HEK293 (cell line): ENCODE data around the gene THSD7A.

Experiments used
- CTCF ChIA-PET: fragments of 350-600 bp; formaldehyde crosslinking; extraction: SDS; loops from one replicate; lab custom pipeline; 2021; ENCODE audit warnings: antibody characterized with exemption; lab: Yijun Ruan, JAX
- POLR2A ChIA-PET: fragments of 300-600 bp; formaldehyde crosslinking; extraction: SDS; loops from one replicate; lab custom pipeline; 2020; ENCODE audit warnings: antibody characterized with exemption, inconsistent platforms; lab: Yijun Ruan, JAX
- H3K27ac ChIP-seq: fragments of 200-500 bp; sonication (Bioruptor generic); 2 replicates; pipeline ENCODE4 v1.5.1; 2014; ENCODE audit warnings: low read depth, low read length, control low read depth, inconsistent platforms; ENCODE audit errors: extremely low read depth
- H3K36me3 ChIP-seq, 2 experiments: fragments of 200-500 bp in 1 of 2; sonication (Bioruptor generic) in 1 of 2; 1 replicate in 1 of 2; 2 replicates in 1 of 2; pipeline ENCODE4 v1.5.1; 2014 to 2017; ENCODE audit warnings: inconsistent platforms in 2 of 2, low read length in 2 of 2; ENCODE audit not compliant: control insufficient read depth in 2 of 2, insufficient read depth in 1 of 2
- H3K4me1 ChIP-seq: fragments of 200-500 bp; sonication (Bioruptor generic); 2 replicates; pipeline ENCODE4 v1.5.1; 2014; ENCODE audit warnings: mild to moderate bottlenecking, low read length, inconsistent platforms; ENCODE audit not compliant: control insufficient read depth, insufficient read depth
- H3K4me3 ChIP-seq: 2 replicates; pipeline ENCODE4 v1.5.1; 2011; ENCODE audit warnings: low read depth, mild to moderate bottlenecking, control low read depth, low read length, moderate library complexity
- H3K9me3 ChIP-seq: fragments of 200-500 bp; sonication (Bioruptor generic); 2 replicates; pipeline ENCODE4 v1.5.1; 2014; ENCODE audit warnings: low read depth, low read length, inconsistent platforms; ENCODE audit not compliant: control insufficient read depth, insufficient read depth
- ATF2 ChIP-seq: fragments of 450-650 bp; formaldehyde crosslinking; IDR thresholded peaks from 2 replicates; pipeline ENCODE4 v1.5.1; 2016; ENCODE audit warnings: missing biosample characterization, missing genetic modification characterization, low read depth
- GLIS2 ChIP-seq: fragments of 450-650 bp; formaldehyde crosslinking; IDR thresholded peaks from 2 replicates; pipeline ENCODE4 v1.5.1; 2016; ENCODE audit warnings: missing biosample characterization, missing genetic modification characterization
- HOXA7 ChIP-seq: sonication (generic); formaldehyde crosslinking; IDR thresholded peaks from 2 replicates; pipeline ENCODE4 v1.8.1; 2022; ENCODE audit warnings: missing genetic modification reagents, borderline replicate concordance
- HOXC10 ChIP-seq: sonication (generic); formaldehyde crosslinking; IDR thresholded peaks from 2 replicates; pipeline ENCODE4 v1.8.1; 2023; ENCODE audit warnings: mild to moderate bottlenecking, missing genetic modification reagents
- PRDM10 ChIP-seq: fragments of 450-650 bp; formaldehyde crosslinking; IDR thresholded peaks from 2 replicates; pipeline ENCODE4 v1.5.1; 2016; ENCODE audit warnings: missing biosample characterization, missing genetic modification characterization
- PRDM6 ChIP-seq: fragments of 450-650 bp; formaldehyde crosslinking; IDR thresholded peaks from 2 replicates; pipeline ENCODE4 v1.5.1; 2017; ENCODE audit warnings: missing biosample characterization, missing genetic modification characterization
- SALL2 ChIP-seq: fragments of 450-650 bp; formaldehyde crosslinking; IDR thresholded peaks from 2 replicates; pipeline ENCODE4 v1.5.0; 2017; ENCODE audit warnings: missing biosample characterization, mild to moderate bottlenecking, missing genetic modification characterization, borderline replicate concordance
- ZBTB20 ChIP-seq: fragments of 450-650 bp; formaldehyde crosslinking; IDR thresholded peaks from 2 replicates; pipeline ENCODE4 v1.5.1; 2016; ENCODE audit warnings: missing biosample characterization, missing genetic modification characterization
- ZNF146 ChIP-seq: fragments of 450-650 bp; formaldehyde crosslinking; IDR thresholded peaks from 2 replicates; pipeline ENCODE4 v1.5.1; 2016; ENCODE audit warnings: missing biosample characterization, missing genetic modification characterization
- ZNF404 ChIP-seq: fragments of 450-650 bp; formaldehyde crosslinking; IDR thresholded peaks from 2 replicates; pipeline ENCODE4 v1.5.1; 2017; ENCODE audit warnings: missing biosample characterization, missing genetic modification characterization
- ZNF544 ChIP-seq: fragments of 450-650 bp; formaldehyde crosslinking; IDR thresholded peaks from 2 replicates; pipeline ENCODE4 v1.5.0; 2017; ENCODE audit warnings: missing biosample characterization, missing genetic modification characterization
- ZNF548 ChIP-seq: fragments of 450-650 bp; formaldehyde crosslinking; IDR thresholded peaks from 2 replicates; pipeline ENCODE4 v1.5.1; 2016; ENCODE audit warnings: missing biosample characterization, missing genetic modification characterization
- ZNF596 ChIP-seq: fragments of 450-650 bp; IDR thresholded peaks from 2 replicates; pipeline ENCODE4 v1.5.0; 2018; ENCODE audit warnings: missing biosample characterization, mild to moderate bottlenecking, missing genetic modification characterization, moderate library complexity
- ZNF670 ChIP-seq: fragments of 450-650 bp; formaldehyde crosslinking; IDR thresholded peaks from 2 replicates; pipeline ENCODE4 v1.5.1; 2016; ENCODE audit warnings: missing biosample characterization, missing genetic modification characterization, low read depth
- ZNF791 ChIP-seq: fragments of 450-650 bp; formaldehyde crosslinking; IDR thresholded peaks from 2 replicates; pipeline ENCODE4 v1.5.1; 2016; ENCODE audit warnings: missing biosample characterization, missing genetic modification characterization

THSD7A gene

GRCh38 chr7:11786186-11786585 is 45.8 kb downstream of the THSD7A start:
- CTCF ChIA-PET, result no interaction called here
- peaks cover 4% of the 10 kb centered on the region for H3K4me1 ChIP-seq
- POLR2A ChIA-PET, result no interaction called here
- no peaks in the 10 kb centered on the region for H3K9me3 ChIP-seq
- no peak for TF ChIP-seq GLIS2
- TF ChIP-seq, all 188 proteins: peak for 0
- Histone ChIP-seq H3K4me3 (no peak overlapping the region), H3K27ac (no peak overlapping the region), H3K36me3 (no peaks in the 10 kb centered on the region)

GRCh38 chr7:11784769-11785536 is 47.0 kb downstream of the THSD7A start:
- POLR2A ChIA-PET, result no interaction called here
- Histone ChIP-seq H3K4me1 (peaks cover 4% of the 10 kb centered on the region), H3K36me3 (no peaks in the 10 kb centered on the region), H3K9me3 (no peaks in the 10 kb centered on the region), H3K4me3 (no peak overlapping the region), H3K27ac (no peak overlapping the region)
- no peak for TF ChIP-seq ZNF548
- TF ChIP-seq ZBTB20 (tag by site-specific recombination), result no peak
- no peak for TF ChIP-seq ZNF596 (tag by site-specific recombination)
- no peak for TF ChIP-seq ZNF670 (tag by site-specific recombination)
- no peak for TF ChIP-seq HOXA7 (CRISPR knock-in tag)
- TF ChIP-seq SALL2 (tag by site-specific recombination), result no peak
- no peak for TF ChIP-seq PRDM10 (tag by site-specific recombination)
- no peak for TF ChIP-seq ZNF791 (tag by site-specific recombination)
- no peak for TF ChIP-seq ZNF146 (tag by site-specific recombination)
- CTCF ChIA-PET, result no interaction called here

GRCh38 chr7:11779864-11780674 is 51.9 kb downstream of the THSD7A start:
- Histone ChIP-seq H3K4me1 (no peaks in the 10 kb centered on the region), H3K4me3 (no peak overlapping the region), H3K27ac (no peak overlapping the region), H3K36me3 (no peaks in the 10 kb centered on the region), H3K9me3 (no peaks in the 10 kb centered on the region)
- CTCF ChIA-PET, result interaction anchor here (0.6 kb wide), 1 partner anchor 1375 kb away, joined by 3 read pairs; no protein-coding TSS in a partner anchor
- TF ChIP-seq HOXC10 (CRISPR knock-in tag) (no peak), ZNF544 (no peak), PRDM6 (no peak), ATF2 (no peak), ZNF404 (no peak)
- POLR2A ChIA-PET, result no interaction called here
